Measurements from ENCODE around the gene CARMIL3.
"Not testable (repeated sequence)": the region's sequence is repeated elsewhere in the genome, so short reads cannot be mapped to it uniquely, and the experiment has no call there.

CARMIL3 gene

DNA sequence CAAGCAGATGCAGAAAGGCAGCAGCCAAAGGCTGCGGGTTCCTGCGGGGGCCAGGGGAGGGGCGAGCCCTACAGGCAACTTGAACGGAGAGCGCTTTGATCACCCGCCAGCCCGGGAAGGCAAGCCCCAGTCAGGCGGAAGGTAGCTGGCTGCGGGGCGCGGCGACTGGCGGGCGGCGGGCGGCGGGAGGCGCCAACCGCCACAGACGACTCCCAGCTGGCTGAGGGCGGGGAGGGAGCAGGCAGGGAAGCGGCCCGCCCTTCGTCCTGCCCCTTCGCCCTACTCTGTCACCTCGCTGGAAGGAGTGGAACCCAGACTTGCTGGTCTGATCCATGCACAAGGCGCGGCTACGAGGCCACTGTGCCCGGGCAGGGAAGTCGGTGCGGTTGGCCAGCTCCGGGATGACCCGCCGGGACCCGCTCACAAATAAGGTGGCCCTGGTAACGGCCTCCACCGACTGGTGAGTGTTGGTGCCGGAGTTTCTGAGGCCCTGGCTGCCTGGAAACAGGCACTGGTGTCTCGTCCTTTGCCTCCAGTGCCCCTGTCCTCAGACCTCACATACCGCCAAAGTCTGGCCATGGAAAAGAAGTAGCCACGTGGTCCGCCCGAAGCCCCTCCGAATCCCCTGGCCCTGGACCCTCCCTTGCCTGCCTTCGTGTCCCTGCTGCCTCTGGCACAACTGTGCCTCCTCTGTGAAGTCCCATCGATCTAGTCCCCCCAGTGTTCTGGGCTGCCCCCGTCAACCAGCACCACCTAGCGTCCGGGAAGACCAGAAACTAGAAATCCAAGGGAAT lies 15.4 kb upstream of the CARMIL3 start:
- in situ Hi-C loops (cut with MboI; ENCODE audit: low pct_unique_long_range_greater_than_20kb, low sequenced_read_pairs) = no loop called here
- DNase-seq = peak; percentile 85

DNA sequence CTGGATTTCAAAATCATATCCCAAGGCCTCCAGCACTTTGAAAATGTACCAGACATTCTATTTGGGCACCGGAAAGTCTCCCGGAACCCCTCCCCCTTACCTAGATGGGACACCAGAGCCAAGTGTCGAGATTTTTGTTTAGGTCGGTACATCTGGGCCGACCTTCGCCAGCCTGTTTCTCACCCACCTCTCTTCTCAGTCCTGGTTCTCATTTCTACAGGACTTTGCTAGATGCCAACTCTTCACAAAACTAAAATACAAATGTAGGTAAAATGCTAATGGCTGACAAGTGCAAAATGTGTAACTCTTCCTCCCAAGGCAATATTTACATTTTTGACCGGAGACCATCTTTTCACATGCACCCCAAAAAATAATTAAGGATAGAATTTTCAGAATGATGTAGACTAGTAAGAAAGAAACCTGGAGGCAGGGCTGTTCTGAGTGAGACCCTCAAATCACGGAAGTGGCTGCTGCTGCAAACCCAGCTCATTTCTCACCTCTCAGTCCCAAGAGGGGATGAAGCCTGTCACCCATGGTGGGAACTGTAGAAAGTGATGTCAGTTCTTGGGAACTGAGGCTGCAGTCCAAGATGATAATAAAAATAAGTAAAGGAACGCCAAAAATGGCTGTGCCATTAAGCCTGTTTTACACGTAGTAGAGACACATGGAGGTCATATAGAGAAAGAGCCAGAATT lies 14.7 kb upstream of the CARMIL3 start:
- in situ Hi-C loops (cut with MboI; ENCODE audit: low pct_unique_long_range_greater_than_20kb, low sequenced_read_pairs); DNase-seq: not testable (repeated sequence)

DNA sequence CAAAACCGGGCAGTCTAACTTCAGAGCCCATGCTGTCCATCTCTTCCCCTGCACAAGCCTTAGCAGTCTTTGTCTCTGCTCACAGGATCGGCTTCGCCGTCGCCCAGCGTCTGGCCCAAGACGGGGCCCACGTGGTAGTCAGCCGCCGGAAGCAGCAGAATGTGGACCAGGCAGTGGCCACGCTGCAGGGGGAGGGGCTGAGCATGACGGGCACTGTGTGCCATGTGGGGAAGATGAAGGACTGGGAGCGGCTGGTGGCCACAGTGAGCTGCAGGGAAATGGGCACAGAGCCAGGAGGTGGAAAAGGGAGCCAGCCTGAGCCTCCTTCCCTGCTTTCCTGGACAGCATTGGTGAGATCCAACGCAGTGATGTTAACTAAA lies 14.2 kb upstream of the CARMIL3 start:
- in situ Hi-C loops (cut with MboI; ENCODE audit: low pct_unique_long_range_greater_than_20kb, low sequenced_read_pairs) = no loop called here
- no peak for DNase-seq

- in situ Hi-C loops (cut with MboI; ENCODE audit: low pct_unique_long_range_greater_than_20kb, low sequenced_read_pairs) = no loop called here
- no peak for DNase-seq
Measured at GRCh38 chr14:24038686-24039085, 13.1 kb upstream of the CARMIL3 start.

- in situ Hi-C loops (cut with MboI; ENCODE audit: low pct_unique_long_range_greater_than_20kb, low sequenced_read_pairs) = no loop called here
- no peak for DNase-seq
Measured at GRCh38 chr14:24040692-24041091, 11.1 kb upstream of the CARMIL3 start.

DNA sequence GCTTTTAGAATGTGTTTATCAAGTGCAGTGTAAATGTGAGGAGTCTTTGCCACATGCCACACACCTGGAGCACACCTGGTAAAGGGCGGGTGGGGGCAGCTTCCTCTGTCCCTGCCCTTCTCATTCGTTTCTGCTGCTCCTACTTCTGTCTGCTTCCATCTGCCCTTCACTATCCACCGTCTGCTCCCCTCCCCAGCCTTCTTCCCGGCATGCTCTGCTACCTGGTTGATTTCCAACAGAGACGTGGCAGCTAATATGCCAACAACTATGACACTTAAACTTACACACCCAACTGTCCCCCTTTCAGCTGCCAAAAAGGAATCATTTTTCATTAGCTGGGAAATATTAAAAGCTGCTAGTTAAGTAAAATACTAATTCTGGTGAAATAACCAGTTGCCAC lies 9.1 kb upstream of the CARMIL3 start:
- in situ Hi-C loops (cut with MboI; ENCODE audit: low pct_unique_long_range_greater_than_20kb, low sequenced_read_pairs) = no loop called here
- DNase-seq = no peak

DNA sequence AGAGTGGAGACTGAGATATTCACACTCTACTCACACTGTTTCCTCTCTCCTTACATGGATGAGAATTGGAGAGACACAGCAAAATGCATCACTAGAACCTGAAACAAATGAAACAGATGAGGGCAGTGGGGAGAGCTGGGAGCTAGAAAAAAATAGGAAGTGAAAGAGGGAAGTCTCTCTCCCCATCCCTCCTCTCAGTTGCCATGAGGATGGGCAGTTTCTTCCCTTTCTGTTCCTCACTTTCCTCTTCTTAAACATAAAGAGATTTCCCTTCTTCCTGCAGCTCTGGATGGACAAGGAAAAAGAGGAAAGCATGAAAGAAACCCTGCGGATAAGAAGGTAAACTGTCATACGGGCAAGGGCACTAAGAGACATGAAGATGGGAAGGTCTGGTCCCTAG lies 2.8 kb upstream of the CARMIL3 start:
- peak; percentile 58 for DNase-seq
- in situ Hi-C loops (cut with MboI; ENCODE audit: low pct_unique_long_range_greater_than_20kb, low sequenced_read_pairs) = not testable (repeated sequence)

- in situ Hi-C loops (cut with MboI; ENCODE audit: low pct_unique_long_range_greater_than_20kb, low sequenced_read_pairs); DNase-seq: not testable (repeated sequence)
Measured at GRCh38 chr14:24050753-24051152, 1.1 kb upstream of the CARMIL3 start.

DNA sequence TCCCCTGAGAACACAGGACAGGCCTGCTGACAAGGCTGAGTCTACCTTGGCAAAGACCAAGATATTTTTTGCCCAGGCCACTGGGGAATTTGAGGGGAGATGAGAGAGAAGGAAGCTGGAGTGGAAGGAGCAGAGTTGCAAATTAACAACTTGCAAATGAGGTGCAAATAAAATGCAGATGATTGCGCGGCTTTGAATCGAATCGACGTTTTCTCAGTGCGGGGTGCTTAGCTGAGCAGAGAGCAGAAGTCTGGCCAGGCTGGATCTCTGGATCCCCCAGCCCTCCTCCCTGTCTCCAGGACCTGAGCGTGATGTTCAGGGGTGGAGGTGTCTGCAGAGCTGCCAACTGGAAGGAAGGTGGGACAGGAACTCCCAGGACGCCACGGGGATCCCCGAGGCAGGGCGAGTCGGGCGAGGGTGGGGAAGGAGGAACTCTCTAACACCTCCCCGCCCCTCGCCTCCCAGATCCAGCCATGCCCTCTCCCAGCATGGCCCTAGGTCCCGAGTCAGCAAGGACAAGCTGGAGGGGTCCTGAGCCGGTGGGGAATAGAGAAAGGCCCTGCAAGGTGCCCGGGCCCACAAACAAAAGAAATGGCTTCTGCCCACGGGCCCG lies 527 bp upstream of the CARMIL3 start:
- DNase-seq = no peak

GRCh38 chr14:24052656-24053547 lies 1.1 kb downstream of the CARMIL3 start:
- no peak for DNase-seq
- in situ Hi-C loops (cut with MboI; ENCODE audit: low pct_unique_long_range_greater_than_20kb, low sequenced_read_pairs) = no loop called here

More for the DNA sequence above, 527 bp upstream of the CARMIL3 start:
- in situ Hi-C loops (cut with MboI; ENCODE audit: low pct_unique_long_range_greater_than_20kb, low sequenced_read_pairs) = no loop called here

DNA sequence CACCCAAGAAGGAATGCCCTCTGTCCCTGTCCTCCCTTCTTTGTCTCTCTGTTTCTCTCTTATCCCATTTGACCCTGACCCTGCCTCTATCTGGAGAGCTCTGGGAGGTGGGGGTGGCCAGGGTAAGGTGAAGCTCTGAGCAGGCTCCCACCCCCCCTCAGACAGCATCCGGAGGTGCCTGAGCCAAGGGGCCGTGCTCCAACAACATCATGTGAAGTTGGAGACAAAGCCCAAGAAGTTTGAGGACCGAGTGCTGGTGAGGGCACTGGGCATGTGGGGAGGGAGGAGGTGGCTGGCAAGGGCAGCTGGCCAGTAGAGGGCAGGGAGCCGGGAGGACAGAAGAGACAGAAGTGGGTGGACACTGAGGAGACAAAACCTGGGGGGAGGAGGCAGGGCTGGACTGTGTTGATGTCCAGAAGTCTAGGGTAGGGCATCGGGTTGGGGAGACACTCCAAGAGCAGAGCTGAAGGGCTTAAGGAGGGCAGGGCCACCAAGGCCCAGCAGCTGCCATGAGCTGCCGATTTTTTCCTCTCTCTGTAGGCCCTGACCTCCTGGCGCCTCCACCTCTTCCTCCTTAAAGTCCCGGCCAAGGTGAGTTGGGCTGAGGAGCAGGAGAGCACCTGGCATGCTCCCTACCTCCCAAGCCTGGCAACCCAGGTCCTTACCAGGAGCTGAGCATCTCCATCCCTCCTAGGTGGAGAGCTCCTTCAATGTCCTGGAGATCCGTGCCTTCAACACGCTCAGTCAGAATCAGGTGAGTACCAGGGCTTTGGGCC lies 1.9 kb downstream of the CARMIL3 start:
- in situ Hi-C loops (cut with MboI; ENCODE audit: low pct_unique_long_range_greater_than_20kb, low sequenced_read_pairs) = no loop called here
- no peak for DNase-seq

DNA sequence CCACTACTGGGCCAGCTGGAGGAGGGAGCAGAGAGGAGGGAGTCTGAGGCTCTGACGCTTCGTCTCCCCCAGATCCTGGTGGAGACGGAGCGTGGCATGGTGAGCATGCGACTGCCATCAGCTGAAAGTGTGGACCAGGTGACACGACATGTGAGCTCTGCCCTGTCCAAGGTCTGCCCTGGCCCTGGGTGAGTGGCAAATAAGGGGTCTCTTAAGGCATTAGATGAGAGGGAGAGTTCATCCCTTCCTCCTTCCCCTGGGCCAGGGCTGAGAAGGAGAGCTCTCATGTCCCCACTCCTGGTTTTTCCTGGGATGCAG lies 2.5 kb downstream of the CARMIL3 start:
- in situ Hi-C loops (cut with MboI; ENCODE audit: low pct_unique_long_range_greater_than_20kb, low sequenced_read_pairs) = no loop called here
- no peak for DNase-seq

DNA sequence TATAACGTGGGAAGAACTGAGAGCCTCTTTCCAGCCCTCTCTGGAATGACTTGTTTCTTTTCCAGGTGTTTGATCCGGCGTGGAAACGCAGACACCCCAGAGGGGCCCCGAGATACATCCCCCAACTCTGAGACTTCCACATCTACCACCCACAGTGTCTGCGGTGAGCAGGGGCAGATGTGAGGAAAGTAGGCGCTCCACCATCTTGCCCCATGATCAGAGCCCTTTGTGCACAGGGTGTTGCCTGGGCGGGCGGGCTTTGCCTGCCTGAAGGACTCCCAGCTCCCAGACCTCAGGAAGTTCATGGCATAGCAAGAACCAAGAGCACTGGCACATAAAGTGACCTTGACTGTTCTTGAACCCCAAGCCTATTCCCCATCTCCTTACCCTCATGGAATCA lies 2.8 kb downstream of the CARMIL3 start:
- no peak for DNase-seq
- in situ Hi-C loops (cut with MboI; ENCODE audit: low pct_unique_long_range_greater_than_20kb, low sequenced_read_pairs) = no loop called here

GRCh38 chr14:24055971-24056799 lies 4.4 kb downstream of the CARMIL3 start:
- no peak for DNase-seq
- in situ Hi-C loops (cut with MboI; ENCODE audit: low pct_unique_long_range_greater_than_20kb, low sequenced_read_pairs) = no loop called here

DNA sequence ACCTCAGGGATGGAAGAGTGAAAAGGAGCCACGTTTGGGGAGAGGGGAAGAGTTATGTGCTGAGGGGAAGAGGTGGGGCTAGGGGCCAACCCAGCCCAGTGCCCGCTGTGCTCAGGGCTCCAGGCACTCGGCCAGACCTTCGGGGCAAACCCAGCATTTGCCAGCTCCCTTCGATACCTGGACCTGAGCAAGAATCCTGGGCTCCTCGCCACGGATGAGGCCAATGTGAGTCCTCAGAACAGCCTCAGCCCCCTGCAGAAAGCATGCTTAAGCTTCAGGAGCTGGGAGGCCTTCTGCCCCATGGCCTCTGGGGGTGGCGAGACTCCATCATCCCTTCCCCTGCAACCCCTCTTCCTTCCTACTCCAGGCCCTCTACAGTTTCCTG lies 5.0 kb downstream of the CARMIL3 start:
- in situ Hi-C loops (cut with MboI; ENCODE audit: low pct_unique_long_range_greater_than_20kb, low sequenced_read_pairs) = no loop called here
- no peak for DNase-seq

DNA sequence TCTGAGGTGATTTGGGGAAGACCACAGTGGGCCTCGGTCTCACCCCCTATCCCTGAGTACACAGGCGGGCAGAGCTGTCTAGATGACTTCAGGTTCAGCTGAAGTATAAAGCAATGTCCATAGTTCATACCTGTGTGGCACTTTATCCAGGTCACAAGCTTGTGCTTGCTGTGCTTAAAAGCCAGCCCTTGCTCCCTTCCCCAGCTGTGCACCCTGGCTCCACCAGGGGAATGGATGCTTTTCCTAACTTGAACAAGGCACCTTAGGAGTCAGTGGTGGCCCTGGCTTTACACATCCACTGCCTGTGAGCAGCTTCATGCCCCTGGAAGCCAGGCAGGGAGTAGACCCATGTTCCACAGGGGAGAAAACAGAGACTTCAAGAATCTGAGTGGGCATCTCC lies 5.5 kb downstream of the CARMIL3 start:
- in situ Hi-C loops (cut with MboI; ENCODE audit: low pct_unique_long_range_greater_than_20kb, low sequenced_read_pairs) = no loop called here
- DNase-seq = no peak

DNA sequence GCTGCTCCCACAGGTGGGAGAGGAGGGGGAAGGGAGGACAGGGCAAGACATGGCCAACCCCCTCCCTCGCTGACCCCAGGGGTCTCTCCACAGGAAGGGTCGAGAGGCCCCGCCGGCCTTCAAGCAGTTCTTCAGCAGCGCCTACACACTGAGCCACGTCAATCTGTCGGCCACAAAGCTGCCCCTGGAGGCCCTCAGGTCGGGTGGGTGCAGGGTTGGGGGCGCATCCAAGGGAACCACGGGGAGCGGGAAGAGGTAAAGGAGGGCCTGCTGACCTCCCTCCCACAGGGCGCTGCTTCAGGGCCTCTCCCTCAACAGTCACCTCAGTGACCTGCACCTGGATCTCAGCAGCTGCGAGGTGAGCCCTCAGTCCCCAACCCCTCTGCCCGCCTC lies 6.1 kb downstream of the CARMIL3 start:
- DNase-seq = no peak
- in situ Hi-C loops (cut with MboI; ENCODE audit: low pct_unique_long_range_greater_than_20kb, low sequenced_read_pairs) = no loop called here

DNA sequence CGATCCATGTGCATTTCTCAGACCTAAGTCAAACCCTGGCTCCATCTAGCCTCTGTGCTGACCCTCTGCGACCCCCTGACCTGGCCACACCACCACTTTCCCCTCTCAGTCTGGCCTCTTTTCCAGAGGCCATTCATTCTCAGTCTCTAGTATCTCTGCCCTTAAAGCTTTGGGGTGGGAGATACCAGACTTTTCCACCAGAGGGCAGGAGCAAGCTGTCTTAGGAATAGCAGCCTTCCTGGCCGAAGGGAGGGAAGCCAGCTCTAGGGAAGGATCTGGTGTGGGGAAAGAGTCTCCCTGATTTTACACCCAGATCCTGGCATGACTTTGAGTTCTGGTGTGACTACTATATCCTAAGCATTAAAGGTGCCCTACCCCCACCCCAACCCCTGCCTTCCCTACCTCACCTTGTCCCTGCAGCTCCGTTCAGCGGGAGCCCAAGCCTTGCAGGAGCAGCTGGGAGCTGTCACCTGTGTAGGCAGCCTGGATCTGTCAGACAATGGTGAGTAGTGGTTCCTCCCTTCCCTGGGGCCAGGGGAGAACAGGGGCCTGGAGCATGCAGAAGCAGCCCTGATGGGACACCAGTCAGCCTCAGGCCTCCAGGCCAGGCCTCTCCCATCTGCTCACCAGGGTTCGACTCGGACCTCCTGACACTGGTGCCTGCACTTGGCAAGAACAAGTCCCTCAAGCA lies 6.6 kb downstream of the CARMIL3 start:
- in situ Hi-C loops (cut with MboI; ENCODE audit: low pct_unique_long_range_greater_than_20kb, low sequenced_read_pairs) = no loop called here
- peak; percentile 43 for DNase-seq

All from KBM-7 (cell line).